Measurements from ENCODE around the gene PJVK.

The PJVK gene

DNA sequence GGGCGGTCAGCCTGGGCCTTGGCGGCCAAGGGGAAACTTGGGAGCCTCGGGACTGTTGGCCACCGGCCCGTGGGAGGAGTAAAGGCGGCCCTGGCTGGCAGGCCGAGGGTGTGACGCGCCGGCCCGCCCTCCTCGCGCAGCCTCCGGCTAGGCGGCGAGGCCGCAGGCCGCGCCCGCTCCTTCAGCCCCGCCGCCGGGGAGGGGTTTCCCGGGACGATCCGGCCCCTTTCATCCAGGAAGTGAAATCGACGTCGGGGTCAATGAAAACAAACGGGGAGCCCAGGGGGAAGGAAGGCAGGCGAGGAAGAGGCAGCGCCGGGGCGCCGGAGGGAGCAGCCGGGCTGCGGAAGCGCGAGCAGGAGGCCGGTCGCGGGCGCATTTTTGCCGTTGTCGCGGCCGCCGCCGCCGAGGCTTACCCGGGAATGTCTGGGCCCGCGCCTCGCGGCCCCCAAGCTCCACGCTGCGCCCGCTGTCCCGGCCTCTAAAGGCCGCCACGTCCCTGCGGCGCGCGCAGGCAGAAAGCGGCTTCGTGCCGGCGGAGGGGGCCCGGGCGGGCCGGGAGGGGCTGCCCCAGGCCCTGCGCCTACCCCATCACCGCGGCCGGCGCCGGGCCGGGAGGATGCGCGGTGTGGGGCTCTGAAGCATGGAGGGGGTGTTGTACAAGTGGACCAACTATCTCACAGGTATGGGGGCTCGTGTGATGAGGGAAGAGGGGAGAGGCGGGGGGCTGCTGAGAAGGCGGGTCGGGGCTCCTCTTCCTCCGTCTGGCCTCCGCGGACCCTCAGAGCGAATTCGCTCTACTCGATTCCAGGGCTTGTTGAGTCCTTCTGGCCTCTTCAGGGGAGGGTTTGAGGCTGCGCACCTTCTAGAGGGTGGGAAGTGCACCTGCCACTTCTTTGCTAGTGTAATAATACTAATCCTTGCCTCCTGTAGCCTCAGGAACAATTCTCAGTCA lies 29.3 kb downstream of the PJVK start, which contains the start of gene PLEKHA3:
Gene PLEKHA3 (plus strand): TSS at position 231 of the 955 bp plus-strand sequence. CDS start 413 bp downstream, at position 644.
- peak; percentile 55 for DNase-seq (ENCODE audit: low read depth)

DNA sequence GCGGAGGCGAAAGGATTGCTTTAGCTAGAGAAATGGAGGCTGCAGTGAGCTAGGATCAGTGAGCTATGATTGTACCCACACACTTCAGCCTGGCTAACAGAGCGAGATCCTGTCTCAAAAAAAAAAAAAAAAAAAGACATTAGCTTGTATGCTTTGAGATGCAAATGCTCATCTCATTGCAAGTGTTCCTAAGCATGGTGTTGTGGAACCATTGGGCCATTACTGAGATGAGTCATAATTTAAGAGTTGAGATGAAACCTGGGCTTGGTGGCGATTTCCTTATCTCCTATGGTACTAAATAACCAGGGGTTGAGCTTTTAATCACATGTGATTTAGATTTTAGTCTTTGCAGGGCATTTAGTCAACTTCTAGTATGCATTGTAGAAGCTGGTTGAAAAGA lies 31.3 kb downstream of the PJVK start:
- DNase-seq (ENCODE audit: low read depth), result no peak

GRCh38 chr2:178484245-178485041 lies 33.3 kb downstream of the PJVK start:
- no peak for DNase-seq (ENCODE audit: low read depth)

GRCh38 chr2:178485356-178485755 lies 34.2 kb downstream of the PJVK start:
- DNase-seq (ENCODE audit: low read depth), result no peak

DNA sequence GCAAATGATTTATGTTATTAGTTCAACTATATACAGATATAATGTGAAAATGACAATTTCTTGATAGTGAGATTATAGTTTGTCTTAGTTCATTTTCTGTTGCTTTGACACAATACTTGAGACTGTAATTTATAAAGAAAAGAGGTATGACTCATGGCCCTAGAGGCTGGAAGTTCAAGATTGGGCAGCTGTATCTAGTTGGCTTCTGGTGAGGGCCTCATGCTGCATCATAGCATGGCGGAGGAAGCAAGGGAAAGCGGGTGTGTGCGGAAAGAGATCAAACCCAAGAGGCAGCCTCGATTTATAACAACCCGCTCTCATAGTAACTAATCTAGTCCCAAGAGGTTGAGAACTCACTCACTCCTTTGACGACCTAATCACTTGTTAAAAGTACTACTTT lies 40.4 kb downstream of the PJVK start:
- no peak for DNase-seq (ENCODE audit: low read depth)

DNA sequence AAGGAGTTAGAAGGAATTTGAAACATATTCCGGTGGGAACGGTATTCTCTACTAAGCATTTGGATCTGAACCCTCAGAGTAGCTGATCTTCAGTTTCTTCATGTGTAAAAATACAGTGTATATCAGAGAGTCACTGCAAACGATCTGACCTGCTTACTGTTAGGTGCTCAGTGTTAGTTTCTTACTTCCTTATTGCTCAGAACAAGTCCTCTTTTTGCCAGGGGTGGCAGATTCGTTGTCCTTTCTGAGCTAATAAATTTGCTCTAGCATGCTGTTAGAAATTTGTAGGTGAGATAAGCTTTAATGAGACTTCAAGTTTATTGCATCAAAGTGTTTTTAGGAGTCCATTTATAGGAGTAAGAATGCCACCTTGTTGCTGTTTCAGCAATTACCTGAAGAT lies 44.9 kb downstream of the PJVK start:
- no peak for DNase-seq (ENCODE audit: low read depth)

GRCh38 chr2:178498137-178498536 lies 47.0 kb downstream of the PJVK start:
- DNase-seq (ENCODE audit: low read depth), result no peak

- no peak for DNase-seq (ENCODE audit: low read depth)
Observed at GRCh38 chr2:178499640-178500039, 48.5 kb downstream of the PJVK start.

DNA sequence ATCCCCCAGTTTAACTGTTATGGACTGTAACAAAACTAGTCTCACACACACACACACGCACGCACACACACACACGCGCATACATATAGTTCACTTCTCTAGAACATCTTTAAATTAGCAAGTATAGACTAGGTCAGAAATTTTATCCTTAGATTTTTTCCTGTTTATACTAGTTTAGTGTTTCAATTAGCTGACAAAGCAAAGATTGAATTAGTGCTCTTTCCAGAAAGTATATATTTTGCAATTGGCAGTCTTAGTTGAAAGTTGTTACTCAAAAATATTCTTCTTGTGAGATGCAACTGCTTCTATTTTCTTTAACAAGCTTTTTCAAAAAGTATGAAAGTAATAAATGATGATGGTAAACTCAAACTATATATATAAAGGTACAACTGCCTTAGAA lies 51.6 kb downstream of the PJVK start:
- no peak for DNase-seq (ENCODE audit: low read depth)

GRCh38 chr2:178506101-178506500 lies 54.9 kb downstream of the PJVK start:
- DNase-seq (ENCODE audit: low read depth), result no peak

- DNase-seq (ENCODE audit: low read depth), result no peak
Observed at GRCh38 chr2:178506524-178506923, 55.3 kb downstream of the PJVK start.

GRCh38 chr2:178506949-178507348 lies 55.8 kb downstream of the PJVK start:
- no peak for DNase-seq (ENCODE audit: low read depth)

DNA sequence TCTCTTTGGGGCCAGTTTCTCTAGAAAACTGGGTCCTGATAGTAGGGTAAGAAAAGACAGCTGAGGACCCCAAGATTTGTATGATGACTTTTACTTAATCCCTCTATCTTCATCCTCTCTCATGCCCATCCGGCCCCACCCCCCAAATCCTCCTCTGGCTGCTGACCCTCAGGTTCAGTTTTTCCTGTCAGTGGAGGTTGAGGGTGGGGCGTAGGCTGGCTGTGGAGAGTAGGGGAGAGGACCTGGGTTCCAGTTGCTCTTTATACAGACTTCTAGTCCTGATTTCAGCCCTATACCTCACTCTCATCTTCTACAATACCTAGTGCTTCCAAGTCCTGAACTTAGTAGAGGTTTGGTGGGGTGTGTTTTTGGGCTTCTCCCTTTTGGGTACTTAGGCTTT lies 57.5 kb downstream of the PJVK start:
- DNase-seq (ENCODE audit: low read depth), result no peak

DNA sequence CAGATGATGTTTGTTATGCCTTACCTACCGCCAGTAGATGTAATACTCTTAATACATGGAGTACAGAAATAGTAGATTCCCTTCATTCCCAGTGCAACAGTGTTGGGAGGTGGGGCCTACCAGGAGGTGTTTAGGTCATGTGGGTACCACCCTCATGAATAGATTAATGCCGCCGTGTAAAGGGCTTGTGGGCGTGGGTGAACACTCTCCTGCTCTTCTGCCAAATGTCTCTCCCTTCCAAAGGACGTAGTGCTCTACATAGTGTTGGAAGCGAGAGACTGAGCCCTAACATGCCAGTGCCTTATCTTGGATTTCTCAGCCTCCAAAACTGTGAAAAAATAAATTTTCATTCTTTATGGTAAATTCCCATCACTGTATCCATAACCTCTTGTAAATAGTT lies 59.2 kb downstream of the PJVK start:
- no peak for DNase-seq (ENCODE audit: low read depth)
